Tibial nerve (tissue), 4 donors: ENCODE results near the gene AXDND1. TPM values are rescaled to one million over a fixed set of nuclear protein-coding genes. Genes with fewer than 3 reads are reported as not detected.
"Not testable (repeated sequence)": the region's sequence is repeated elsewhere in the genome, so short reads cannot be mapped to it uniquely, and the experiment has no call there.

Experiments
- DNase-seq, 2 donors: peaks; one replicate each; pipeline ENCODE4 v3.0.0-alpha.2; 2019; ENCODE audit warnings: low spot score in 2 of 2
- H3K27ac ChIP-seq, 4 donors: fragments of 200-600 bp; sonication (generic) in 3 of 4; one replicate each; pipeline ENCODE4 v1.5.1; 2017 to 2019; ENCODE audit warnings: mild to moderate bottlenecking in 1 of 4
- H3K27me3 ChIP-seq, 2 donors: fragments of 200-600 bp; sonication (generic) in 1 of 2; one replicate each; pipeline versions ENCODE4 v1.5.1 to v1.6.0; 2017 to 2019
- H3K36me3 ChIP-seq, 3 donors: fragments of 200-600 bp; sonication (generic); one replicate each; pipeline ENCODE4 v1.5.1; 2018 to 2019
- H3K4me1 ChIP-seq, 4 donors: fragments of 200-600 bp; sonication (generic) in 3 of 4; one replicate each; pipeline ENCODE4 v1.5.1; 2017 to 2019
- H3K4me3 ChIP-seq, 4 donors: fragments of 200-600 bp; sonication (generic) in 3 of 4; one replicate each; pipeline ENCODE4 v1.5.1; 2017 to 2019; ENCODE audit warnings: mild to moderate bottlenecking in 1 of 4, moderate library complexity in 1 of 4
- H3K9me3 ChIP-seq, 4 donors: fragments of 200-600 bp; sonication (generic) in 3 of 4; one replicate each; pipeline ENCODE4 v1.5.1; 2017 to 2019
- EP300 ChIP-seq, 2 donors: sonication (generic); formaldehyde crosslinking; IDR thresholded peaks; one replicate each; pipeline ENCODE4 v1.6.1; 2017; ENCODE audit warnings: antibody characterized with exemption in 2 of 2, mild to moderate bottlenecking in 1 of 2
- POLR2A ChIP-seq, 2 donors: fragments of 450-650 bp; IDR thresholded peaks; one replicate each; pipeline ENCODE4 v1.6.1; 2017; ENCODE audit warnings: antibody characterized with exemption in 2 of 2, mild to moderate bottlenecking in 2 of 2, moderate library complexity in 2 of 2
- WGBS, 2 donors: methylation state at CpG; one replicate each; pipeline ENCODE4 v1.1.5; 2018; 5-methylcytosine and 5-hydroxymethylcytosine counted together
- total RNA-seq, 4 donors: library from RNA; depleted of rRNA; stranded (reverse); fragments of >200 nt; gene quantifications; one replicate each; pipeline ENCODE4 v1.1.0, GENCODE V29; 2016
- TF ChIP-seq, protein P1 (sequence below), 5 experiments: fragments of 200-600 bp in 3 of 5; fragments of 450-650 bp in 2 of 5; sonication (generic) in 3 of 5; IDR thresholded peaks; one replicate each; pipeline ENCODE4 v1.5.1; 2016 to 2019; ENCODE audit warnings: antibody characterized with exemption in 5 of 5, mild to moderate bottlenecking in 3 of 5, moderate library complexity in 2 of 5

Gene AXDND1
- total RNA-seq, 4 donors from 2014 or later, result 0.22 to 1.7 (median 0.30) TPM; not detected in 1

DNA sequence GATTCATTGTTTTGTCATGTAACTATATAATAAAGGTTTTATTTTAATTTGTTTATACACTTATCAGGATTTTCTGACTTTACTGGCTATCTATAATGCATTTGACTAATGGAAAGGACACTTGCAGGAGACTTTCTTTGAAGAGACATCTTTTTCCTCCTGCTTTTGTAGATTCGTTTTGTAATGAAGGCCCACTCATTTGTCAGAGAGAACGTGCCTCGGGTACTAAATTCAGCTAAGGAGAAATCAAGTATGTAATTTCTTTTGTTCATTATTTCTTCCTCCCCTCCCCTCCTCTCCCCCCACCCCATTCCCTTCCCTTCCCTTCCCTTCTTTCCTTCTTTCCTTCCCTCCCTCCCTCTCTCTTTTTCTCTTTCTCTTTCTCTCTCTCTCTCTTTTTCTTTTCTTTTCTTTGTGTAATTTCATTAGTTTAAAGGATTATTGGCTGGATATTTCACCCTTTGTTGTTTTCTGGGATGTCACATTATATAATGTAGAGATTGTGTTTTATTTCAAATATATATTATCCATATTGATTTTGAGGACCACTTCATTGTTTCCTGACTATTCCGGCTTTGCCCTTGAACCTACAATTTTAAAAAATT, 23.7 kb upstream of the AXDND1 start:
- Histone ChIP-seq H3K4me3 (no peak overlapping the region), H3K27ac (no peak overlapping the region), H3K4me1 (no peaks in the 10 kb centered on the region), H3K27me3 (no peaks in the 10 kb centered on the region), H3K9me3 (no peaks in the 10 kb centered on the region), H3K36me3 (peaks cover 0 to 82% (median 0%) of the 10 kb centered on the region in 3 donors)
- TF ChIP-seq POLR2A (IDR thresholded peaks at IDR 0.05), result no peak
- TF ChIP-seq EP300 (IDR thresholded peaks at IDR 0.05), result no peak
- TF ChIP-seq, protein P1, sequence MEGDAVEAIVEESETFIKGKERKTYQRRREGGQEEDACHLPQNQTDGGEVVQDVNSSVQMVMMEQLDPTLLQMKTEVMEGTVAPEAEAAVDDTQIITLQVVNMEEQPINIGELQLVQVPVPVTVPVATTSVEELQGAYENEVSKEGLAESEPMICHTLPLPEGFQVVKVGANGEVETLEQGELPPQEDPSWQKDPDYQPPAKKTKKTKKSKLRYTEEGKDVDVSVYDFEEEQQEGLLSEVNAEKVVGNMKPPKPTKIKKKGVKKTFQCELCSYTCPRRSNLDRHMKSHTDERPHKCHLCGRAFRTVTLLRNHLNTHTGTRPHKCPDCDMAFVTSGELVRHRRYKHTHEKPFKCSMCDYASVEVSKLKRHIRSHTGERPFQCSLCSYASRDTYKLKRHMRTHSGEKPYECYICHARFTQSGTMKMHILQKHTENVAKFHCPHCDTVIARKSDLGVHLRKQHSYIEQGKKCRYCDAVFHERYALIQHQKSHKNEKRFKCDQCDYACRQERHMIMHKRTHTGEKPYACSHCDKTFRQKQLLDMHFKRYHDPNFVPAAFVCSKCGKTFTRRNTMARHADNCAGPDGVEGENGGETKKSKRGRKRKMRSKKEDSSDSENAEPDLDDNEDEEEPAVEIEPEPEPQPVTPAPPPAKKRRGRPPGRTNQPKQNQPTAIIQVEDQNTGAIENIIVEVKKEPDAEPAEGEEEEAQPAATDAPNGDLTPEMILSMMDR (IDR thresholded peaks at IDR 0.05), result no peak
- no peak for DNase-seq
- 58 to 63% methylated on average over 4 of the region's 4 CpGs for WGBS, 2 donors

DNA sequence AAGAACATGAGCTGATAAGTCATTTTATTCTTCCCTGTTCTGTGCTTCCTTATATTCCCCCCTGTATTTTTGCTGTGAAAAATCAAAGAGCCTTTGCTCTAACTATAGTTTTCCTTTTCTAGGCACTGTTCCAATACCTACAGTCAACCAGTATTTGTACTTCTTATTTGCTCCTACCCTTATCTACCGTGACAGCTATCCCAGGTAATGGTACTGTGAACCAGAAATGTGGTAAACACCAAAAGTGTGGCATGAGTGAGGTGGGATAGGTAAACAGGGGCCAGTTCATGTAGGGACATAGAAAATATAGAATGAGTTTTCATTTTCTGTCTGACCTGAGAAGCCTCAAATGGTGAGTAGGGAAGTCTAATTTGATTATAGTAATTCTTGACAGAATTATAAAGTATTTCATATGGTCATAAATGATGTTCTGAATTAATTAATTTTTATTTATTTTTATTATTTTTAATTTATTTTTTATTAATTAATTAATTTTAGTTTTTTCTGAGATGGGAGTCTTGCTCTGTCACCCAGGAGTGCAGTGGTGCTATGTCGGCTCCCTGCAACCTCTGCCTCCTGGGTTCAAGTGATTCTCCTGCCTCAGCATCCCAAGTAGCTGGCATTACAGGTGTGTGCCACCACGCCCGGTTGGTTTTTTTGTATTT, 22.9 kb upstream of the AXDND1 start:
- Histone ChIP-seq H3K9me3 (no peaks in the 10 kb centered on the region), H3K27me3 (no peaks in the 10 kb centered on the region), H3K36me3 (peaks cover 0 to 84% (median 0%) of the 10 kb centered on the region in 3 donors), H3K27ac (no peak overlapping the region), H3K4me3 (no peak overlapping the region), H3K4me1 (no peaks in the 10 kb centered on the region)
- TF ChIP-seq, protein P1 (IDR thresholded peaks at IDR 0.05), result no peak
- TF ChIP-seq POLR2A (IDR thresholded peaks at IDR 0.05), result no peak
- no peak for TF ChIP-seq EP300 (IDR thresholded peaks at IDR 0.05)
- 92 to 96% methylated on average over 4 of the region's 4 CpGs for WGBS, 2 donors
- DNase-seq, result no peak

DNA sequence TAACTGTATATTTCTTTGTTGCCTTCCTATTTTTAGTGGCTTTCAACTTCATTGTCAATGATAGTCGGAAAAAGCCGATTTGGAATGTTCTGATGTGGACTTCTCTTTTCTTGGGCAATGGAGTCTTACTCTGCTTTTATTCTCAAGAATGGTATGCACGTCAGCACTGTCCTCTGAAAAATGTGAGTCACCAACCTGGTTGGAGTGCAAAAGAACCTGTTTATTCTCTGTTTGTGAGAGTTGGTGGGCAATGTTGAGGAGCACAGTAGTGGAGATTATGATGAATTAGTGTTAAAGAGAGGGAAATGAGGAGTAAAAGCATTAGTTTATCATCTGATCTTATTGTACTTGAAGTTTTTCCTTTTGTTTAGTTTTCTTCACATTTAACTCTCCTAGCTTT, 14.5 kb upstream of the AXDND1 start:
- TF ChIP-seq EP300 (IDR thresholded peaks at IDR 0.05) (no peak), POLR2A (IDR thresholded peaks at IDR 0.05) (no peak)
- TF ChIP-seq, protein P1 (IDR thresholded peaks at IDR 0.05), result no peak
- no peaks in the 10 kb centered on the region for H3K9me3 ChIP-seq
- DNase-seq, result no peak
- H3K4me1 ChIP-seq, result peaks cover 0 to 7% (median 0%) of the 10 kb centered on the region in 4 donors
- 82 to 91% methylated on average over 3 of the region's 3 CpGs for WGBS, 2 donors
- no peak overlapping the region for H3K4me3 ChIP-seq
- H3K27me3 ChIP-seq, result no peaks in the 10 kb centered on the region
- H3K36me3 ChIP-seq, result peaks cover 0 to 73% (median 7%) of the 10 kb centered on the region in 3 donors
- no peak overlapping the region for H3K27ac ChIP-seq

DNA sequence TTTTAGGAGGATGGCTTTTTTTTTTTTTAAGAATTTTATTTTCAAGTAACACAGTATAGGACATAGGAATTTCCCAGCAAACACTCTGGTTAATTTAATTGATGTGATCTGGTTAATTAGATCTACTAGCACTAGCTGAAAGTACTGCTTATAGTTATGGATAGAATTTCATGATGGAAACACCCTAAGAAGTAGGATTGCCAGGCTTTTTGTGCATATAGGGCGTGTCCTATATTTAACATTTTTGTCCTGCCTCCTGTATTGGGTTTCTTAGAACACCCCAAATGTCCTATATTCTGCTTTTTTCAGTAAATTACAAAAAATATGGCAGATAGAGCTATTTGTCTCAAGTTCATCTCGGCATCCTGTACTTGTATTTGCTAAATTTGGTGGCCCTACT, 13.5 kb upstream of the AXDND1 start:
- H3K4me3 ChIP-seq, result no peak overlapping the region
- 94 to 98% methylated on average over 2 of the region's 2 CpGs for WGBS, 2 donors
- no peaks in the 10 kb centered on the region for H3K27me3 ChIP-seq
- TF ChIP-seq, protein P1 (IDR thresholded peaks at IDR 0.05), result no peak
- TF ChIP-seq POLR2A (IDR thresholded peaks at IDR 0.05), result no peak
- DNase-seq, result no peak
- no peaks in the 10 kb centered on the region for H3K9me3 ChIP-seq
- H3K36me3 ChIP-seq, result peaks cover 0 to 65% (median 7%) of the 10 kb centered on the region in 3 donors
- peaks cover 0 to 7% (median 0%) of the 10 kb centered on the region in 4 donors for H3K4me1 ChIP-seq
- no peak overlapping the region for H3K27ac ChIP-seq

DNA sequence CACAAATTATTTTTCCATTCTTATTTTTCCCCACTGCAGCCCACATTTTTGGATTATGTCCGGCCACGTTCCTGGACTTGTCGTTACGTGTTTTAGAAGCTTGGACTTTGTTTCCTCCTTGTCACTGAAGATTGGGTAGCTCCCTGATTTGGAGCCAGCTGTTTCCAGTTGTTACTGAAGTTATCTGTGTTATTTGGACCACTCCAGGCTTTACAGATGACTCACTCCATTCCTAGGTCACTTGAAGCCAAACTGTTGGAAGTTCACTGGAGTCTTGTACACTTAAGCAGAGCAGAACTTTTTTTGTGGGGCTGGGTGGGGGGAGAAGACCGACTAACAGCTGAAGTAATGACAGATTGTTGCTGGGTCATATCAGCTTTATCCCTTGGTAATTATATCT, 12.2 kb upstream of the AXDND1 start:
- Histone ChIP-seq H3K4me1 (peaks cover 0 to 7% (median 0%) of the 10 kb centered on the region in 4 donors), H3K27ac (peak overlapping the region in 1 of 4 donors; percentile 23), H3K4me3 (no peak overlapping the region), H3K27me3 (no peaks in the 10 kb centered on the region), H3K9me3 (no peaks in the 10 kb centered on the region), H3K36me3 (peaks cover 0 to 54% (median 7%) of the 10 kb centered on the region in 3 donors)
- no peak for DNase-seq
- TF ChIP-seq, protein P1 (IDR thresholded peaks at IDR 0.05), result no peak
- TF ChIP-seq EP300 (IDR thresholded peaks at IDR 0.05) (no peak), POLR2A (IDR thresholded peaks at IDR 0.05) (no peak)
- WGBS, 2 donors, result 54 to 56% methylated on average over 5 of the region's 5 CpGs

DNA sequence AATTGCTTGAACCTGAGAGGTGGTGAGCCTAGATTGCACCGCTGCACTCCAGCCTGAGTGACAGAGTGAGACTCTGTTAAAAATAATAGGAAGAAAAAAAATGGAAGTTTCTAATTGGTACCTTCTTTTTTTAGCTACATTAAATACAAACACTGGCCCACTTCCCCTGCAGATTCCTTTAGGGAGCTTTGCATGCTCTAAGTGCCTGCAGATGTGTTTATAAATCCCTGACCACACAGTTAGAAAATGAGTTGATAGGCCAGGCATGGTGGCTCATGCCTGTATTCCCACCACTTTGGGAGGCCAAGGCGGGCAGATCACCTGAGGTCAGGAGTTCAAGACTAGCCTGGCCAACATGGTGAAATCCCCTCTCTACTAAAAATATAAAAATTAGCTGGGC, 4.1 kb upstream of the AXDND1 start:
- not testable (repeated sequence) for DNase-seq, H3K4me3 ChIP-seq, H3K27ac ChIP-seq, H3K9me3 ChIP-seq, H3K27me3 ChIP-seq, H3K4me1 ChIP-seq, H3K36me3 ChIP-seq
- 67 to 72% methylated on average over 2 of the region's 2 CpGs for WGBS, 2 donors
